Gastrocnemius medialis (tissue), 4 donors: ENCODE measurements around the gene KRTAP10-2. TPM values are rescaled to one million over a fixed set of nuclear protein-coding genes. Genes with fewer than 3 reads are reported as not detected.
"Not testable (repeated sequence)": the region's sequence is repeated elsewhere in the genome, so short reads cannot be mapped to it uniquely, and the experiment has no call there.

Source experiments
- ATAC-seq, 2 donors: fragments of 150-250 bp; one replicate each; pipeline ENCODE4 v1.9.1; 2016
- DNase-seq, 2 donors: peaks; one replicate each; pipeline ENCODE4 v3.0.0-alpha.2; 2019
- H3K27ac ChIP-seq, 4 donors: fragments of 200-600 bp; sonication (generic); 1 replicate in 1 of 4; 2 replicates in 3 of 4; pipeline ENCODE4 v1.5.1; 2016 to 2018; ENCODE audit warnings: mild to moderate bottlenecking in 2 of 4, moderate library complexity in 1 of 4
- H3K27me3 ChIP-seq, 3 donors: fragments of 200-600 bp; sonication (generic) in 2 of 3; 1 replicate in 1 of 3; 2 replicates in 2 of 3; pipeline versions ENCODE4 v1.5.1 to v1.6.0; 2016 to 2019; ENCODE audit warnings: mild to moderate bottlenecking in 1 of 3, moderate library complexity in 1 of 3
- H3K36me3 ChIP-seq, 2 donors: fragments of 200-600 bp; sonication (generic) in 1 of 2; one replicate each; pipeline ENCODE4 v1.5.1; 2017 to 2018
- H3K4me1 ChIP-seq, 2 donors: fragments of 200-600 bp; sonication (generic) in 1 of 2; one replicate each; pipeline ENCODE4 v1.5.1; 2016 to 2017; ENCODE audit warnings: mild to moderate bottlenecking in 2 of 2
- H3K4me3 ChIP-seq, 4 donors: fragments of 200-600 bp; sonication (generic) in 3 of 4; 1 replicate in 1 of 4; 2 replicates in 3 of 4; pipeline ENCODE4 v1.5.1; 2016 to 2019; ENCODE audit warnings: mild to moderate bottlenecking in 2 of 4
- H3K9me3 ChIP-seq, 3 donors: fragments of 200-600 bp; sonication (generic) in 2 of 3; 1 replicate in 1 of 3; 2 replicates in 2 of 3; pipeline ENCODE4 v1.5.1; 2016 to 2019
- POLR2A ChIP-seq, 2 donors: fragments of 450-650 bp; IDR thresholded peaks; one replicate each; pipeline ENCODE4 v1.6.1; 2017; ENCODE audit warnings: antibody characterized with exemption in 2 of 2, mild to moderate bottlenecking in 2 of 2, moderate library complexity in 2 of 2
- in situ Hi-C, 4 donors: fragments of 200-750 bp; cut with MboI; loops; one replicate each; pipeline versions ENCODE4 v1.15.0 to v1.8.0; 2017; ENCODE audit warnings: low sequenced_read_pairs in 4 of 4
- intact Hi-C: fragments of 100-400 bp; cut with DNase I; formaldehyde crosslinking; loops from one replicate; pipeline ENCODE4 v1.15.1; 2023; ENCODE audit warnings: low total_unique reads
- total RNA-seq, 4 donors: library from RNA; depleted of rRNA; stranded (reverse); fragments of >200 nt; gene quantifications; one replicate each; pipeline versions ENCODE4 v1.1.0 to v1.2.3, GENCODE V29; 2016
- TF ChIP-seq, protein P1 (sequence below), 5 experiments: fragments of 450-650 bp in 3 of 5; fragments of 200-600 bp in 2 of 5; sonication (generic) in 2 of 5; IDR thresholded peaks in 4 of 5; conservative IDR thresholded peaks in 1 of 5; 1 replicate in 4 of 5; 2 replicates in 1 of 5; pipeline ENCODE4 v1.5.1; 2016 to 2019; ENCODE audit warnings: antibody characterized with exemption in 5 of 5, mild to moderate bottlenecking in 3 of 5, moderate library complexity in 3 of 5

KRTAP10-2 gene
- total RNA-seq, 4 donors from 2014 or later: not detected

DNA sequence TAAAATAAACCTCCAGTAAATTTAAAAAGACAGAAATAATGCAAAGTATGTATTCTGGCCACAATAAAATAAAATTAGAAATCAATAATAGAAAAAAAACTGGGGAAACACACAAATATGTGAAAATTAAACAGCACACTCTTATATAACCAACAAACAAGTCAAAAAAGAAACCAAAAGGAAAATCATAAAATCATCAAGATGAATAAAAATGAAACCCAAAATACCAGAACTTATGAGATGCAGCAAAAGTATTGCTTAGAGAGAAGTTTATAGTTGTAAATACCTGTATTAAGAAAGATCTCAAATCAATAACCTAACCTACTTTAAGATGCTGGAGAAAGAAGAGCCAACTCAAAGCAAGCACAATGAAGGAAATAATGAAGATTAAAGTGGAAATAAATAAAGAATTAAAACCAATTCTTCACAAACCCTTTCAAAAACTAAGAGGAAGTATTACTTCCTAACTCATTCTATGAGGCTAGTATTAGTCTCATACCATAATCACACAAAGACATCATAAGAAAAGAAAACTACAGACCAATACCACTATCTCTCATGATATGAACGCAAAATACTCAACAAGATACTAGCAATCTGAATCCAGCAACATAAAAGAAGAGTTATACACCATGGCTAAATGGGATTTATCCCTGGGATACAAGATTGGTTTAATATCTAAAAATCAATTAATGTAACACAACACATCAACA, 13.7 kb upstream of the KRTAP10-2 start:
- in situ Hi-C loops: no loop called here
- intact Hi-C loops: no loop called here
- no peak overlapping the region for H3K27ac ChIP-seq
- peaks cover 0 to 8% (median 0%) of the 10 kb centered on the region in 3 donors for H3K27me3 ChIP-seq
- H3K4me1 ChIP-seq: no peaks in the 10 kb centered on the region
- peaks cover 0 to 7% (median 0%) of the 10 kb centered on the region in 3 donors for H3K9me3 ChIP-seq
- DNase-seq (no peak), ATAC-seq (no peak)
- no peak for TF ChIP-seq POLR2A (IDR thresholded peaks at IDR 0.05)
- TF ChIP-seq, protein P1, sequence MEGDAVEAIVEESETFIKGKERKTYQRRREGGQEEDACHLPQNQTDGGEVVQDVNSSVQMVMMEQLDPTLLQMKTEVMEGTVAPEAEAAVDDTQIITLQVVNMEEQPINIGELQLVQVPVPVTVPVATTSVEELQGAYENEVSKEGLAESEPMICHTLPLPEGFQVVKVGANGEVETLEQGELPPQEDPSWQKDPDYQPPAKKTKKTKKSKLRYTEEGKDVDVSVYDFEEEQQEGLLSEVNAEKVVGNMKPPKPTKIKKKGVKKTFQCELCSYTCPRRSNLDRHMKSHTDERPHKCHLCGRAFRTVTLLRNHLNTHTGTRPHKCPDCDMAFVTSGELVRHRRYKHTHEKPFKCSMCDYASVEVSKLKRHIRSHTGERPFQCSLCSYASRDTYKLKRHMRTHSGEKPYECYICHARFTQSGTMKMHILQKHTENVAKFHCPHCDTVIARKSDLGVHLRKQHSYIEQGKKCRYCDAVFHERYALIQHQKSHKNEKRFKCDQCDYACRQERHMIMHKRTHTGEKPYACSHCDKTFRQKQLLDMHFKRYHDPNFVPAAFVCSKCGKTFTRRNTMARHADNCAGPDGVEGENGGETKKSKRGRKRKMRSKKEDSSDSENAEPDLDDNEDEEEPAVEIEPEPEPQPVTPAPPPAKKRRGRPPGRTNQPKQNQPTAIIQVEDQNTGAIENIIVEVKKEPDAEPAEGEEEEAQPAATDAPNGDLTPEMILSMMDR (IDR thresholded peaks at IDR 0.05 in 4 of 5, conservative IDR thresholded peaks at IDR 0.05 in 1 of 5): no peak
- no peaks in the 10 kb centered on the region for H3K36me3 ChIP-seq
- no peak overlapping the region for H3K4me3 ChIP-seq

DNA sequence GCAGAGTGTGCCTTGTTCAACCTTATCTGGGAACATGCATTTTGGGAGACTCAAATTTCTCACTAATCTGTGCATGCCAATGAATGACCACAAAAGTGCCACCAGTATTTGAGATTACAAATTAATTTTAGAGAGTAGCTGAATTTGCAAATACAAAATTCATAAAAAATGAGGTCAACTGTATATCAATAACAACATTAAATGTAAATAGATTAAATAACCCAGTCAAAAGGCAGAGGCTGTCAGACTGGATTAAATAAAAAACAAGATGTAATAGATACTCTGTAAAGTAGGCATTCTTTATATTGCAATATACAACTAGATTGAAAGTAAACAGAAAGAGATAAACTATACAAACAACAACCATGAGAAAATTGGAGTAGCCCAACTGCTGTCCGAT, 12.8 kb upstream of the KRTAP10-2 start:
- Histone ChIP-seq H3K9me3 (peaks cover 0 to 7% (median 0%) of the 10 kb centered on the region in 3 donors), H3K27ac (no peak overlapping the region), H3K36me3 (no peaks in the 10 kb centered on the region), H3K27me3 (peaks cover 0 to 8% (median 0%) of the 10 kb centered on the region in 3 donors), H3K4me1 (no peaks in the 10 kb centered on the region), H3K4me3 (no peak overlapping the region)
- no peak for ATAC-seq
- no peak for TF ChIP-seq POLR2A (IDR thresholded peaks at IDR 0.05)
- TF ChIP-seq, protein P1 (IDR thresholded peaks at IDR 0.05 in 4 of 5, conservative IDR thresholded peaks at IDR 0.05 in 1 of 5): no peak
- in situ Hi-C loops: no loop called here
- DNase-seq: no peak
- intact Hi-C loops: no loop called here

DNA sequence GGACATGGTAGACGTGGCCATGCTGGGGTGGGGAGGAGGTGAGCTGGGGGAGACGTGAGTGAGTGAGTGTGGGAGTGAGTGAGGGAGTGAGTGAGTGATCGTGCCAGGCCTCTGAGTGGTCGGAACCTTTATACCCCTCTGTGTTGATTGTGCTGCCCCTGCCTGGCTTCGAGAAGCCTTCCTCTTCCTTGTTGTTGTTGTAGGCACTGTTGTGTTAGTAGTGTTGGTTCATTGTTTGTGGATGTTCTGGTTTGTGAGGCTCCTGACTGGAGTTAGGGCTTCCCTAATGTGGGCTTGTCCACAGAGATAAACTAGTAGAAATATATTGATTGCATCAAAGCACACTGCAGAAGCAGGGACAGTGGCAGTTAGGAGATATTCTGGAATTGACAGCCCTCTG, 7.4 kb upstream of the KRTAP10-2 start, which contains the start of gene KRTAP10-3:
TSS of gene KRTAP10-3 (minus strand) at position 101 of the 400 bp plus-strand sequence. CDS start at position 21, 80 bp downstream.
- ATAC-seq: no peak
- Histone ChIP-seq H3K27ac (no peak within 1 kb of the TSS), H3K4me1 (no peaks in the 10 kb centered on the region), H3K9me3 (no peaks in the 10 kb centered on the region), H3K36me3 (no peaks in the 10 kb centered on the region), H3K4me3 (no peak within 1 kb of the TSS), H3K27me3 (peaks cover 27 to 37% (median 29%) of the 10 kb centered on the region in 3 donors)
- intact Hi-C loops (no loop called here), in situ Hi-C loops (no loop called here)
- TF ChIP-seq, protein P1 (IDR thresholded peaks at IDR 0.05 in 4 of 5, conservative IDR thresholded peaks at IDR 0.05 in 1 of 5): no peak
- TF ChIP-seq POLR2A (IDR thresholded peaks at IDR 0.05): no peak
- DNase-seq: no peak

DNA sequence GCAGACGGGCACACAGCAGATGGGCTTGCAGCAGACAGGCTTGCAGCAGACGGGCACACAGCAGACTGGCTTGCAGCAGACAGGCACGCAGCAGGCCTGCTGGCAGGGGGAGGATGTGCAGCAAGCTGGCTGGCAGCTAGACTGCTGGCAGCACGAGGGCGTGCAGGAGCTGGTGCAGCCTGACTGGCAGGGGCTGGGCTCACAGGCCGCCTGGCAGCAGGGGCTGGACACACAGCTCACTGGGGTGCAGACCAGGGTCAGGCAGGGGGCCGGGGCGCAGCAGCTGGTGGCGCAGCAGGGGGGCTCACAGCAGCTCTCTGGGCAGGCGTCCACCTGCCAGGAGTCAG, 7.0 kb upstream of the KRTAP10-2 start:
- H3K4me3 ChIP-seq, intact Hi-C loops, ATAC-seq, in situ Hi-C loops, H3K9me3 ChIP-seq, H3K36me3 ChIP-seq, H3K27ac ChIP-seq, DNase-seq, H3K4me1 ChIP-seq: not testable (repeated sequence)
- peaks cover 30 to 39% (median 32%) of the 10 kb centered on the region in 3 donors for H3K27me3 ChIP-seq

DNA sequence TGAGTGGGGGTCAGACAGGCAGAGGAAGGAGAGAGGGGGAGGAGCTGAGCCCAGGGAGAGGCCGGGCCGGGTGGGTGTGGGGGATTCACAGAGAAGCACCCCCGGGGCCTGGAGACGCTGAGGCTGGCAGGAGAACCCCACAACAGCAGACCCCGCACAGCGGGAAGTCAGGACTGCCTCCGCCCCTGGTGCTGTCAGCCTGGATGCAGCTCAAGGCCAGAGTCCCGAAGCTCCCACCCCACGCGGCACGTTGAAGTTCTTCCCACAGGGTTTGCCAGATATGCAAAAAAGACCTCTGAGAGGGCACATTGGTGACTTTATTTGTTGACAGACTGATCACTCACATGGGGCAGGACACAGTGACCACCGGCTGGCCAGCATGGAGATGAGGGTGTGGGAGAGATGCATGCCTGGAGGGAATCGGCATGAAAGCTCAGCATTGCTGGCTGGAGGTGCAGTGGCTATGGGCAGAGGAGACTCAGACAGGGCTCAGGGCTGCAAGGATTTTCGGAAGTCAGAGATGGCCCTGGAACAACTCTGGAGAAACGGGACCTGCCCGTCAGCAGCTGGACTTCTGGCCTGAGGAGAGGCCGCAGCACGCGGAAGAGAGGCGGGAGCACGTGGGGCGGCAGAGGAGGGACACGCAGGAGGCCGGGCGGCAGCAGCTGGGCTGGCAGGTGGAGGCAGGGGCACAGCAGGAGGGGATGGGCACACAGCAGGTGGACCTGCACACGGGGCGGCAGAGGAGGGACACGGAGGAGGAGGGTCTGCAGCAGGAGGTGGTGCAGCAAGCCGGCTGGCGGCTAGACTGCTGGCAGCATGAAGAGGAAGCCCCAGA, 6.4 kb upstream of the KRTAP10-2 start:
- Histone ChIP-seq H3K4me1 (no peaks in the 10 kb centered on the region), H3K9me3 (no peaks in the 10 kb centered on the region), H3K27me3 (peaks cover 31 to 42% (median 38%) of the 10 kb centered on the region in 3 donors), H3K36me3 (no peaks in the 10 kb centered on the region), H3K27ac (no peak overlapping the region), H3K4me3 (no peak overlapping the region)
- ATAC-seq: no peak
- in situ Hi-C loops (no loop called here), intact Hi-C loops (no loop called here)
- TF ChIP-seq POLR2A (IDR thresholded peaks at IDR 0.05): no peak
- TF ChIP-seq, protein P1 (IDR thresholded peaks at IDR 0.05 in 4 of 5, conservative IDR thresholded peaks at IDR 0.05 in 1 of 5): no peak
- no peak for DNase-seq
